ENCODE measurements around the gene MYO10.

MYO10 gene

DNA sequence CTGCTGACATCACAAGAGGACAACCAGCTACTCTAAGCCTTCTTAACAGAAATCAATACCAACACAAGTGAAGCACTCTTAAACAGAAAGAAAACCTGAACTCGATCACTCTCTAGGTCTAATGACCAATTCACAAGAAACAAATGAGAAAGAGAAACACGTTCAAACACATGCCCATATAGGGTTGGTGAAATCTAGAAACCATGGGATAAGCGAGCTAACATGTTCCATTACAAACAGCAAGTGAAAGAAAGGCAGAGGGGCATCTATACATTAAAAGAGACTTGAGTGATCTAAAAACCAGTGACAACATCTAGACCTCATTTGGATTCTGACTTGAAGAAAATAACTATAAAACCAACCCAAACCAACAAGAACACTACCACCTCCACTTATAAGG lies 244.4 kb downstream of the MYO10 start:
- no peaks in the 10 kb centered on the region for H3K4me1 ChIP-seq (ENCODE audit: control insufficient read depth in 1 of 2, insufficient read depth in 2 of 2, low read length in 2 of 2)
- no peak overlapping the region for H3K27ac ChIP-seq (ENCODE audit: low read depth, low read length)
- no peak overlapping the region for H3K9ac ChIP-seq (ENCODE audit: low read depth in 1 of 2, low read length in 2 of 2)
- H3K4me3 ChIP-seq (ENCODE audit: low read depth in 1 of 2, low read length in 2 of 2), result no peak overlapping the region
- peaks cover 20 to 64% of the 10 kb centered on the region in 2 donors for H3K36me3 ChIP-seq (ENCODE audit: control insufficient read depth in 1 of 2, insufficient read depth in 2 of 2, low read length in 2 of 2)
- H3K27me3 ChIP-seq (ENCODE audit: control insufficient read depth in 1 of 2, insufficient read depth in 2 of 2, low read length in 2 of 2), result no peaks in the 10 kb centered on the region
- H3K9me3 ChIP-seq (ENCODE audit: control insufficient read depth in 1 of 2, low read length in 2 of 2), result no peaks in the 10 kb centered on the region

DNA sequence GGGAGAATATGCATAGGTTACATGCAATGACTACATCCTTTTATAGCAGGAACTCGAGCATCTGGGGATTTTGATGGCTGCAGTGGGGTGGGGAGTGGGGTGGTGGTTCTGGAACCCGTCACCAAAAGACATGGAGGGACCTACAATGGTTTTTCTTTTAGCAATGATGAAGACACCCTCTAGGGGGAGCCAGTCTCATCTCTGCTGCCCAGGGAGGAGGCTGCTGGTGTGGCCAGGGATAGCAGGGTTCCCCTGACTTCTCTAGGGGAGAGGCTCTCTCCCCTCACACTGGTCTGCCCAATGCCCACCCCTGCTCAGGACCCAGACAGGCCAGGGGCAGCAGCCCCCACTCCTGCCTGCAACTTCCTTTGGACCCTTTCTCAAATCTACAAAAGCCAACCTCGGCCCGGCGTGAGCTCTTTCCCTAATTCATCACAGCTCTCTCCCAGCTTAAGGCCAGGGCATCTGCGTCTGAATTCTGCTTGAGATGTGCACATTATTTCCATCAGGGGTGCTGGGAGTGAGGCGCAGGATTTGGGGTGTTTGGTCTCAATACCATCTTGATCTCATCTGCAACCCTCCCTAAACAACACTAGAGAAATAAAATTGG lies 245.7 kb downstream of the MYO10 start:
- Histone ChIP-seq H3K9me3 (ENCODE audit: control insufficient read depth in 1 of 2, low read length in 2 of 2) (no peaks in the 10 kb centered on the region), H3K27ac (ENCODE audit: low read depth, low read length) (no peak overlapping the region), H3K9ac (ENCODE audit: low read depth in 1 of 2, low read length in 2 of 2) (no peak overlapping the region), H3K27me3 (ENCODE audit: control insufficient read depth in 1 of 2, insufficient read depth in 2 of 2, low read length in 2 of 2) (no peaks in the 10 kb centered on the region), H3K4me3 (ENCODE audit: low read depth in 1 of 2, low read length in 2 of 2) (no peak overlapping the region), H3K4me1 (ENCODE audit: control insufficient read depth in 1 of 2, insufficient read depth in 2 of 2, low read length in 2 of 2) (no peaks in the 10 kb centered on the region), H3K36me3 (ENCODE audit: control insufficient read depth in 1 of 2, insufficient read depth in 2 of 2, low read length in 2 of 2) (peaks cover 25 to 72% of the 10 kb centered on the region in 2 donors)

- Histone ChIP-seq H3K27ac (ENCODE audit: low read depth, low read length) (no peak overlapping the region), H3K9me3 (ENCODE audit: control insufficient read depth in 1 of 2, low read length in 2 of 2) (no peaks in the 10 kb centered on the region), H3K4me1 (ENCODE audit: control insufficient read depth in 1 of 2, insufficient read depth in 2 of 2, low read length in 2 of 2) (no peaks in the 10 kb centered on the region), H3K36me3 (ENCODE audit: control insufficient read depth in 1 of 2, insufficient read depth in 2 of 2, low read length in 2 of 2) (peaks cover 34 to 68% of the 10 kb centered on the region in 2 donors), H3K9ac (ENCODE audit: low read depth in 1 of 2, low read length in 2 of 2) (no peak overlapping the region), H3K27me3 (ENCODE audit: control insufficient read depth in 1 of 2, insufficient read depth in 2 of 2, low read length in 2 of 2) (no peaks in the 10 kb centered on the region), H3K4me3 (ENCODE audit: low read depth in 1 of 2, low read length in 2 of 2) (no peak overlapping the region)
Observed at GRCh38 chr5:16687898-16688297, 248.2 kb downstream of the MYO10 start.

DNA sequence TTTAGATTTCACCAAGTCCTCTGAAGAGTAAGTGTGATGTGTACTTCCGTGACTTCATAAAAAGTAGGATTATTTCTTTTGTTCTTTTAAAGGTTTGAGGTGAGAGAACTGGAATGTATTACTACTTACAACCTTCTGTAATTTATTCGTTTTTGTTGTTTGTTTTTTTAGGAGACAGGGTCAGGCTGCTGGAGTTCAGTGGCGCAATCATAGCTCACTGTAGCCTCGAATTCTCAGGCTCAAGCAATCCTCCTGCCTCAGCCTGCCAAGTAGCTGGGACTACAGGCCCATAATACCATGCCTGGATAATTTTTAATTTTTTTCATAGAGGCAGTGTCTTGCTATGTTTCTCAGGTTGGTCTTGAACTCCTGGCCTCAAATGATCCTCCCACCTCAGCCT lies 251.0 kb downstream of the MYO10 start:
- Histone ChIP-seq H3K9ac (ENCODE audit: low read depth in 1 of 2, low read length in 2 of 2) (no peak overlapping the region), H3K9me3 (ENCODE audit: control insufficient read depth in 1 of 2, low read length in 2 of 2) (no peaks in the 10 kb centered on the region), H3K4me1 (ENCODE audit: control insufficient read depth in 1 of 2, insufficient read depth in 2 of 2, low read length in 2 of 2) (no peaks in the 10 kb centered on the region), H3K27me3 (ENCODE audit: control insufficient read depth in 1 of 2, insufficient read depth in 2 of 2, low read length in 2 of 2) (no peaks in the 10 kb centered on the region), H3K27ac (ENCODE audit: low read depth, low read length) (no peak overlapping the region), H3K4me3 (ENCODE audit: low read depth in 1 of 2, low read length in 2 of 2) (no peak overlapping the region), H3K36me3 (ENCODE audit: control insufficient read depth in 1 of 2, insufficient read depth in 2 of 2, low read length in 2 of 2) (peaks cover 53 to 82% of the 10 kb centered on the region in 2 donors)

DNA sequence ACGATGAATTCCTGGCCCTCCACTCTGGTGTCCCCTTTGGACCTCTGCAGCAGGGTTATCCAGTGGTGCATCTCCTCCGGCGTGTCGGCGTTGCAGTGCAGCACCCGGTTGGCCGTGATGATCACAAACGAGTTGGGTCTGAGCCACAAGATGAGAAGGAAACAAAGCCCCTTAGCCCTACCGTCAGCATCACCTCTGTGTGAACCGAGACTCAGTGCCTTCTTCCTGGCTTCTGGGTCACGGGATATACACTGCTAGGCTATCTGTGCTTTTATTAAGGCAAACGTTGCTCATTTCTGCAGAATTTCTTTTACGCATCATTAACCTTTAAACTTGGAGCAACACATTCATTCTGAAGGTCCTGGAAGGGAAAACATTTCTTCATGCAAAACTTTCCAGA lies 254.2 kb downstream of the MYO10 start:
- H3K27me3 ChIP-seq (ENCODE audit: control insufficient read depth in 1 of 2, insufficient read depth in 2 of 2, low read length in 2 of 2), result no peaks in the 10 kb centered on the region
- H3K4me1 ChIP-seq (ENCODE audit: control insufficient read depth in 1 of 2, insufficient read depth in 2 of 2, low read length in 2 of 2), result no peaks in the 10 kb centered on the region
- H3K9me3 ChIP-seq (ENCODE audit: control insufficient read depth in 1 of 2, low read length in 2 of 2), result no peaks in the 10 kb centered on the region
- H3K9ac ChIP-seq (ENCODE audit: low read depth in 1 of 2, low read length in 2 of 2), result no peak overlapping the region
- H3K36me3 ChIP-seq (ENCODE audit: control insufficient read depth in 1 of 2, insufficient read depth in 2 of 2, low read length in 2 of 2), result peaks cover 49 to 76% of the 10 kb centered on the region in 2 donors
- no peak overlapping the region for H3K4me3 ChIP-seq (ENCODE audit: low read depth in 1 of 2, low read length in 2 of 2)
- H3K27ac ChIP-seq (ENCODE audit: low read depth, low read length), result no peak overlapping the region

GRCh38 chr5:16679863-16680262 lies 256.2 kb downstream of the MYO10 start:
- Histone ChIP-seq H3K4me1 (ENCODE audit: control insufficient read depth in 1 of 2, insufficient read depth in 2 of 2, low read length in 2 of 2) (no peaks in the 10 kb centered on the region), H3K36me3 (ENCODE audit: control insufficient read depth in 1 of 2, insufficient read depth in 2 of 2, low read length in 2 of 2) (peaks cover 46 to 75% of the 10 kb centered on the region in 2 donors), H3K9me3 (ENCODE audit: control insufficient read depth in 1 of 2, low read length in 2 of 2) (no peaks in the 10 kb centered on the region), H3K9ac (ENCODE audit: low read depth in 1 of 2, low read length in 2 of 2) (no peak overlapping the region), H3K27ac (ENCODE audit: low read depth, low read length) (no peak overlapping the region), H3K27me3 (ENCODE audit: control insufficient read depth in 1 of 2, insufficient read depth in 2 of 2, low read length in 2 of 2) (no peaks in the 10 kb centered on the region), H3K4me3 (ENCODE audit: low read depth in 1 of 2, low read length in 2 of 2) (no peak overlapping the region)

DNA sequence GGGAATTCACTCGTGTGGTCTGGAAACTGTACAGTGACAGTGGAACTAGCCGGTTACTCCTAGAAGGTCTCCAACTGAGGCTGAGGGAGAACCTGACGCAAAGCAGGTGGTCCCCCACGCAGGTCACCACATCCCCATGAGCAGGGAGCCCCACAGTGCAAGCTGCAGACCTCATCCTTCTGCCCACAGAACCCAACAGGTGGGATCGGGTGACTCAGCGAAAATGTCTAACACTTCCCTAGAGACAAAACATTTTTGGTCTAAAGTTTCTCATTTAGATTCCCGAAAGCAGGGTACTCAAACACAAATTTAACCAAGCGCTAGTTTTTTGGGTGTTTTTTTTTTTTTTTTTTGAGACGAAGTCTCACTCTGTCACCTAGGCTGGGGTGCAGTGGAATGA lies 256.9 kb downstream of the MYO10 start:
- Histone ChIP-seq H3K9ac (ENCODE audit: low read depth in 1 of 2, low read length in 2 of 2) (no peak overlapping the region), H3K9me3 (ENCODE audit: control insufficient read depth in 1 of 2, low read length in 2 of 2) (no peaks in the 10 kb centered on the region), H3K36me3 (ENCODE audit: control insufficient read depth in 1 of 2, insufficient read depth in 2 of 2, low read length in 2 of 2) (peaks cover 50 to 76% of the 10 kb centered on the region in 2 donors), H3K27me3 (ENCODE audit: control insufficient read depth in 1 of 2, insufficient read depth in 2 of 2, low read length in 2 of 2) (no peaks in the 10 kb centered on the region), H3K27ac (ENCODE audit: low read depth, low read length) (no peak overlapping the region), H3K4me1 (ENCODE audit: control insufficient read depth in 1 of 2, insufficient read depth in 2 of 2, low read length in 2 of 2) (no peaks in the 10 kb centered on the region), H3K4me3 (ENCODE audit: low read depth in 1 of 2, low read length in 2 of 2) (no peak overlapping the region)

DNA sequence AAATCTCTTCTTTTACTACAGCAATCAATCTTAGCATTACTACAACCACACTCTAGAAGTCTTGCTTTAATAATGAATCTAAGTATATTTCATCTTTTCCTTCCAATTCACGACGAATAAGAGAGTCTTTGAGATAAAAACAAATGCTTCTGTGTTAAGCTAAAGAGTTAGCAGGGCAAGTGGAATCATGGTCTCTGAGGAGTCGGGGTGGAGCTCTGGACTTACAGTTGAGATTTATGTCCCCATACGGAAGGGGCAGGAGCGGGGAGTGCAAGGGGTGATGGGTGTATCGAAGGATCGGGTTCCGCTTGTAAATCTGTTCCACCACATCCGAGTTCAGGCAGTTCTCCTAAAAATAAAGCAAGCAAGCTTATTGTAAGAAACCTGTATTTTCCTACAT lies 260.3 kb downstream of the MYO10 start:
- Histone ChIP-seq H3K9me3 (ENCODE audit: control insufficient read depth in 1 of 2, low read length in 2 of 2) (no peaks in the 10 kb centered on the region), H3K27me3 (ENCODE audit: control insufficient read depth in 1 of 2, insufficient read depth in 2 of 2, low read length in 2 of 2) (no peaks in the 10 kb centered on the region), H3K9ac (ENCODE audit: low read depth in 1 of 2, low read length in 2 of 2) (no peak overlapping the region), H3K4me3 (ENCODE audit: low read depth in 1 of 2, low read length in 2 of 2) (no peak overlapping the region), H3K27ac (ENCODE audit: low read depth, low read length) (no peak overlapping the region), H3K4me1 (ENCODE audit: control insufficient read depth in 1 of 2, insufficient read depth in 2 of 2, low read length in 2 of 2) (no peaks in the 10 kb centered on the region), H3K36me3 (ENCODE audit: control insufficient read depth in 1 of 2, insufficient read depth in 2 of 2, low read length in 2 of 2) (peaks cover 42 to 77% of the 10 kb centered on the region in 2 donors)

DNA sequence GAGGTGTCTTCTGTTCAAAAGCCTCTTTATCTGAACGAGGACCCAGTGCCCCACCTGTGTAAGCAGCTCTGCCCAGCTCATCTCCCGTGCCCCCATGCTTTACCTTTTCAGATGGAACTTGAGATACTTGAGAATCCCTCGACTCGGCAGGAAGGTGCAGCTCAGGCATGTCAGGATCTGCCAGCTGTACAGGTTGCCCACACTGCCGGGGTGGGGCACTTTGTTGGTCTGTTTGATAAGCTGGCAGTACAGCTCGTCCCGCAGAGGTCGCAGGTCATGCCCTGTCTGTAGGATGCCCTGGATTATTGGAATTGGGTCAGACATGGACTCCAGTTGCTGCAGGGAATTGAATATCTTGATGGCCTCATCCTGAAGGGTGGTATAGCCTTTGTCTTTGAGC lies 261.3 kb downstream of the MYO10 start:
- Histone ChIP-seq H3K36me3 (ENCODE audit: control insufficient read depth in 1 of 2, insufficient read depth in 2 of 2, low read length in 2 of 2) (peaks cover 40 to 73% of the 10 kb centered on the region in 2 donors), H3K9me3 (ENCODE audit: control insufficient read depth in 1 of 2, low read length in 2 of 2) (no peaks in the 10 kb centered on the region), H3K27ac (ENCODE audit: low read depth, low read length) (no peak overlapping the region), H3K9ac (ENCODE audit: low read depth in 1 of 2, low read length in 2 of 2) (no peak overlapping the region), H3K4me3 (ENCODE audit: low read depth in 1 of 2, low read length in 2 of 2) (no peak overlapping the region), H3K4me1 (ENCODE audit: control insufficient read depth in 1 of 2, insufficient read depth in 2 of 2, low read length in 2 of 2) (no peaks in the 10 kb centered on the region), H3K27me3 (ENCODE audit: control insufficient read depth in 1 of 2, insufficient read depth in 2 of 2, low read length in 2 of 2) (no peaks in the 10 kb centered on the region)

DNA sequence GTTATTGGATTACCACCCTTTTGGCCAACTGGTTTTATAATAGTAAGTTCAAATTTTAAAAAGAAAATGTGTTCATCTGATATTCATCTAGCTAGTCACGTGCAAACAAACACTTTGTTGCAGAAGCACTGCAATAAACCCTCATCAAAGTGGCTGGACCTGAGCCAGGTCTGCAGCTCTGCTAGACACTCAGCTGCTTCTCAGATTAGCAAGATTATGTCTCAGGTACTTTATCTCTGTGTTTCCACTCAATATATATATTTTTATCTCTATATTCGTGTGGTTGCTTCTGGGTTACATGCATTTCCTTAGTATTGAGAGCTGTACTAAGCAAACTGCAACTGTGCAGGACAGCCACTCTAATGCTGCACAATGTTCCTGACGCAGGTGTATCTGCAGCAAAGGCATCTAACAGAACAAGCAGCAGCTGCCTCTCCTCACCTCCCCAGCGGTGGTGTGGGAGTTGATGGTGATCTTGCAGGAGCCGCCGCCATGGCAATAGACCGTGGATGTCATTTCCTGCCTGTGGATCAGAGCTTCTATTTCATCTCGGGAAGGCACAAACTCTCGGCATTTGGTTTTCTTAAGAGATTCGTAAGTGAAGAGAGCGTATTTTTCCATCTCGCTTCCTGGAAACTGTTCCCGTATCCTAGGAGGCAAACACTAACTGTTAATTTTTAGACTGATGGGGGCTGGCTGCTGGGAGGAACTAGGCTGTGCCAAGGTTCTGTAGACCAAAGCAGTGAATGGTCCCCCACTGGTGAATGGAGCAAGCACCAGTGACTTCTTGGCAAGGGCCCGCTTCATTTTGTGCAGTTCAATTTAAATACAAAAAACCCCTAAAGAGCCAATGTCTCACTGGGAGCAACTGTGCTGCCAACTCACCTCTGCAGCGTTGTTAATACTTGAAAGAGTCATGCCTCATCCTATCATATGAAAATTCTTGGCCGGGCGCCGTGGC lies 262.6 kb downstream of the MYO10 start:
- Histone ChIP-seq H3K27me3 (ENCODE audit: control insufficient read depth in 1 of 2, insufficient read depth in 2 of 2, low read length in 2 of 2) (no peaks in the 10 kb centered on the region), H3K36me3 (ENCODE audit: control insufficient read depth in 1 of 2, insufficient read depth in 2 of 2, low read length in 2 of 2) (peaks cover 39 to 66% of the 10 kb centered on the region in 2 donors), H3K4me1 (ENCODE audit: control insufficient read depth in 1 of 2, insufficient read depth in 2 of 2, low read length in 2 of 2) (no peaks in the 10 kb centered on the region), H3K9me3 (ENCODE audit: control insufficient read depth in 1 of 2, low read length in 2 of 2) (no peaks in the 10 kb centered on the region), H3K9ac (ENCODE audit: low read depth in 1 of 2, low read length in 2 of 2) (no peak overlapping the region), H3K4me3 (ENCODE audit: low read depth in 1 of 2, low read length in 2 of 2) (no peak overlapping the region), H3K27ac (ENCODE audit: low read depth, low read length) (no peak overlapping the region)
